Neuronal stem cell (in vitro differentiated cells): ENCODE results near the gene KMT2A.

Experiments used
- DNase-seq: peaks from one replicate; pipeline ENCODE4 v3.0.0-alpha.2; 2013; ENCODE audit warnings: low spot score
- H2AFZ ChIP-seq: one replicate; pipeline ENCODE4 v1.6.1; 2013; ENCODE audit warnings: mild to moderate bottlenecking, low read length, inconsistent platforms
- H2AK5ac ChIP-seq: 2 replicates; pipeline ENCODE4 v1.6.1; 2013; ENCODE audit warnings: low read depth, mild to moderate bottlenecking, inconsistent platforms, low read length, moderate library complexity, mixed read lengths
- H2BK120ac ChIP-seq: 2 replicates; pipeline ENCODE4 v1.6.1; 2013; ENCODE audit warnings: low read depth, mild to moderate bottlenecking, inconsistent platforms, low read length, moderate library complexity, mixed read lengths
- H2BK12ac ChIP-seq: one replicate; pipeline ENCODE4 v1.6.1; 2013; ENCODE audit warnings: low read length, inconsistent platforms
- H2BK15ac ChIP-seq: 2 replicates; pipeline ENCODE4 v1.6.1; 2013; ENCODE audit warnings: mild to moderate bottlenecking, low read length, inconsistent platforms, mixed read lengths
- H2BK5ac ChIP-seq: one replicate; pipeline ENCODE4 v1.6.1; 2013; ENCODE audit warnings: inconsistent platforms, mild to moderate bottlenecking, low read length, moderate library complexity
- H3K14ac ChIP-seq: one replicate; pipeline ENCODE4 v1.6.1; 2013; ENCODE audit warnings: low read length, inconsistent platforms
- H3K18ac ChIP-seq: 2 replicates; pipeline ENCODE4 v1.6.1; 2013; ENCODE audit warnings: low read length, inconsistent platforms
- H3K23ac ChIP-seq: 2 replicates; pipeline ENCODE4 v1.6.1; 2013; ENCODE audit warnings: low read depth, mild to moderate bottlenecking, mixed read lengths, low read length, inconsistent platforms; ENCODE audit not compliant: poor library complexity
- H3K27ac ChIP-seq: replicated peaks from 3 replicates; pipeline ENCODE4 v1.5.1; 2013; ENCODE audit warnings: low read length, inconsistent platforms
- H3K27me3 ChIP-seq, 3 experiments: 2 replicates each; pipeline ENCODE4 v1.6.1; 2013; ENCODE audit warnings: low read length in 3 of 3, mild to moderate bottlenecking in 2 of 3, inconsistent platforms in 1 of 3, low read depth in 1 of 3, mixed read lengths in 1 of 3, moderate library complexity in 1 of 3; ENCODE audit not compliant: control insufficient read depth in 3 of 3, insufficient read depth in 3 of 3
- H3K36me3 ChIP-seq, 2 donors: replicated peaks in 1 of 2; 2 replicates each; pipeline ENCODE4 v1.6.1; 2013; ENCODE audit warnings: low read length in 2 of 2; ENCODE audit not compliant: control insufficient read depth in 2 of 2, insufficient read depth in 2 of 2
- H3K4ac ChIP-seq: 2 replicates; pipeline ENCODE4 v1.6.1; 2013; ENCODE audit warnings: inconsistent platforms, mild to moderate bottlenecking, low read length, moderate library complexity
- H3K4me1 ChIP-seq, 2 donors: 1 replicate in 1 of 2; 2 replicates in 1 of 2; pipeline ENCODE4 v1.6.1; 2013; ENCODE audit warnings: low read length in 2 of 2, low read depth in 1 of 2; ENCODE audit not compliant: control insufficient read depth in 2 of 2, insufficient read depth in 1 of 2
- H3K4me2 ChIP-seq: one replicate; pipeline ENCODE4 v1.6.1; 2013; ENCODE audit warnings: mild to moderate bottlenecking, low read length, inconsistent platforms; ENCODE audit not compliant: insufficient read depth, poor library complexity, severe bottlenecking
- H3K4me3 ChIP-seq, 2 donors: 2 replicates each; pipeline ENCODE4 v1.5.1; 2013; ENCODE audit warnings: low read length in 2 of 2, mild to moderate bottlenecking in 2 of 2, inconsistent platforms in 1 of 2, moderate library complexity in 1 of 2
- H3K79me1 ChIP-seq: one replicate; pipeline ENCODE4 v1.6.1; 2013; ENCODE audit warnings: low read depth, mild to moderate bottlenecking, inconsistent platforms, low read length, moderate library complexity
- H3K9ac ChIP-seq: one replicate; pipeline ENCODE4 v1.6.1; 2013; ENCODE audit warnings: mild to moderate bottlenecking, low read depth, low read length, inconsistent platforms; ENCODE audit not compliant: poor library complexity
- H3K9me3 ChIP-seq, 2 donors: replicated peaks in 1 of 2; 2 replicates each; pipeline versions ENCODE3 to v1.6.1; 2013; ENCODE audit warnings: low read length in 2 of 2, mild to moderate bottlenecking in 2 of 2, inconsistent platforms in 1 of 2, low read depth in 1 of 2, mixed read lengths in 1 of 2, moderate library complexity in 1 of 2; ENCODE audit not compliant: control insufficient read depth in 2 of 2, insufficient read depth in 1 of 2
- H4K8ac ChIP-seq: one replicate; pipeline ENCODE4 v1.6.1; 2013; ENCODE audit warnings: low read depth, mild to moderate bottlenecking, inconsistent platforms, low read length, moderate library complexity
- H4K91ac ChIP-seq: one replicate; pipeline ENCODE4 v1.6.1; 2013; ENCODE audit warnings: low read length, low read depth, mild to moderate bottlenecking, inconsistent platforms; ENCODE audit not compliant: poor library complexity
- WGBS, 2 donors: extraction: QIAGEN DNeasy Blood & Tissue Kit; methylation state at CpG; one replicate each; pipeline ENCODE4 v1.1.7; 2013; ENCODE audit warnings: missing lambda C conversion rate in 2 of 2, mixed read lengths in 1 of 2; ENCODE audit not compliant: insufficient read length in 2 of 2, insufficient replicate concordance in 1 of 2; ENCODE audit errors: extremely low coverage in 2 of 2; 5-methylcytosine and 5-hydroxymethylcytosine counted together

KMT2A gene

GRCh38 chr11:118574636-118575035, 138.3 kb downstream of the KMT2A start:
- H3K9me3 ChIP-seq = no peaks in the 10 kb centered on the region
- H2BK5ac ChIP-seq = no peak overlapping the region
- H3K23ac ChIP-seq = no peak overlapping the region
- no peaks in the 10 kb centered on the region for H3K27me3 ChIP-seq
- no peak overlapping the region for H3K4me2 ChIP-seq
- H3K14ac ChIP-seq = no peak overlapping the region
- no peak overlapping the region for H2AK5ac ChIP-seq
- H3K9ac ChIP-seq = no peak overlapping the region
- H3K79me1 ChIP-seq = peaks cover 3% of the 10 kb centered on the region
- H4K91ac ChIP-seq = no peak overlapping the region
- H3K18ac ChIP-seq = no peak overlapping the region
- peaks cover 0 to 7% of the 10 kb centered on the region in 2 donors for H3K4me1 ChIP-seq
- no CpG with 5 or more reads among the region's 7 CpGs for WGBS, 2 donors
- H2BK120ac ChIP-seq = no peak overlapping the region
- H3K4me3 ChIP-seq = no peak overlapping the region
- no peak overlapping the region for H3K27ac ChIP-seq
- no peak overlapping the region for H4K8ac ChIP-seq
- no peak overlapping the region for H3K4ac ChIP-seq
- no peak for DNase-seq
- H2BK12ac ChIP-seq = no peak overlapping the region
- H2BK15ac ChIP-seq = no peak overlapping the region
- H2AFZ ChIP-seq = no peak overlapping the region
- peaks cover 0 to 29% of the 10 kb centered on the region in 2 donors for H3K36me3 ChIP-seq
